ENCODE data around the gene XBP1. TPM values are rescaled to one million over a fixed set of nuclear protein-coding genes. Genes with fewer than 3 reads are reported as not detected.

The XBP1 gene
- total and polyA plus RNA-seq, 10 of the 15 experiments (the other 5 are each of a cell fraction or from before 2014, with no cell fraction given), result 44.5 to 313 (median 149) TPM

DNA sequence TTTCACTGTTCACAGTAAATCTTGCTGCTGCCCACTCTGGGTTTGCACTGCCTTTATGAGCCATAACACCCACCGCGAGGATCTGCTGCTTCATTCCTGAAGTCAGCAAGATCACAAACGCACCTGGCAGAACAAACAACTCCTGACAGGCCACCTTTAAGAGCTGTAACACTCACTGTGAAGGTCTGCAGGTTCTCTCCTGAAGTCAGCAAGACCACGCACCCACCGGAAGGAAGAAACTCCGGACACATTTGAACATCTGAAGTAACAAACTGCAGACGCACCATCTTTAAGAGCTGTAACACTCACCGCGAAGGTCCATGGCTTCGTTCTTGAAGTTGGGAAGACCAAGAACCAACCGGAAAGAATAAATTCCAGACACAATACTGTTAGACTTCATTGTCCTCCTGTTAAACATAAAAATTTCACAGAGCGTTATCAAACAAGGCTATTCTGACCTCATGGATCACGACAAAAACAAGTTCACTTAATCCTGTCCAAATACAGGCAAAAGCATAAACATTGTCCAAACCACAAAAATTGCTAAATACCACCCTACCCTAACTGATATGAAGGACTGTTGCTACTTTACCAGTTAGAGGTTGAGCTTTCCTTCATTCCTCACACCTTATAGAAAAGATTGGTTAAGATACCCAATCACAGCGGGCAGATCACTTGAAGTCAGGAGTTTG lies 30.8 kb downstream of the XBP1 start:
- DNase-seq (ENCODE audit: low read depth, low spot score) (no peak), FAIRE-seq (no peak), ATAC-seq (no peak)
- H3K9ac ChIP-seq (ENCODE audit: control insufficient read depth, insufficient read depth, low read length), result no peak overlapping the region
- ChIA-PET POLR2A (no interaction called here), SMC1A (ENCODE audit: uncharacterized antibody, unreplicated experiment) (no interaction called here), CTCF (interaction anchor here (1.1 to 1.4 kb wide), 2 partner anchors 9 to 267 kb away, joined by 3 read pairs; no protein-coding TSS in a partner anchor), RAD21 (ENCODE audit: unreplicated experiment) (no interaction called here)
- no peak overlapping the region for H3K27ac ChIP-seq (ENCODE audit: control insufficient read depth, insufficient read depth)
- no peaks in the 10 kb centered on the region for H3K4me1 ChIP-seq (ENCODE audit: control insufficient read depth, insufficient read depth, low read length)
- no peak for TF ChIP-seq RAD21 (IDR thresholded peaks at IDR 0.05; ENCODE audit: insufficient read depth, low read depth, low read length)
- TF ChIP-seq HDAC6 (IDR thresholded peaks at IDR 0.05; ENCODE audit: unreplicated experiment), result no peak
- no peak for TF ChIP-seq ETV6 (conservative IDR thresholded peaks at IDR 0.05 in 1 of 2, IDR thresholded peaks at IDR 0.05 in 1 of 2; ENCODE audit: borderline replicate concordance in 1 of 2, low read depth in 1 of 2)
- no peak for TF ChIP-seq TARDBP (IDR thresholded peaks at IDR 0.05; ENCODE audit: borderline replicate concordance)
- TF ChIP-seq FOS (IDR thresholded peaks at IDR 0.05; ENCODE audit: borderline replicate concordance, extremely low read depth, insufficient read length), result no peak
- TF ChIP-seq NR2C2 (IDR thresholded peaks at IDR 0.05; ENCODE audit: borderline replicate concordance, control insufficient read depth, insufficient read length, low read depth), result no peak
- TF ChIP-seq, protein P1, sequence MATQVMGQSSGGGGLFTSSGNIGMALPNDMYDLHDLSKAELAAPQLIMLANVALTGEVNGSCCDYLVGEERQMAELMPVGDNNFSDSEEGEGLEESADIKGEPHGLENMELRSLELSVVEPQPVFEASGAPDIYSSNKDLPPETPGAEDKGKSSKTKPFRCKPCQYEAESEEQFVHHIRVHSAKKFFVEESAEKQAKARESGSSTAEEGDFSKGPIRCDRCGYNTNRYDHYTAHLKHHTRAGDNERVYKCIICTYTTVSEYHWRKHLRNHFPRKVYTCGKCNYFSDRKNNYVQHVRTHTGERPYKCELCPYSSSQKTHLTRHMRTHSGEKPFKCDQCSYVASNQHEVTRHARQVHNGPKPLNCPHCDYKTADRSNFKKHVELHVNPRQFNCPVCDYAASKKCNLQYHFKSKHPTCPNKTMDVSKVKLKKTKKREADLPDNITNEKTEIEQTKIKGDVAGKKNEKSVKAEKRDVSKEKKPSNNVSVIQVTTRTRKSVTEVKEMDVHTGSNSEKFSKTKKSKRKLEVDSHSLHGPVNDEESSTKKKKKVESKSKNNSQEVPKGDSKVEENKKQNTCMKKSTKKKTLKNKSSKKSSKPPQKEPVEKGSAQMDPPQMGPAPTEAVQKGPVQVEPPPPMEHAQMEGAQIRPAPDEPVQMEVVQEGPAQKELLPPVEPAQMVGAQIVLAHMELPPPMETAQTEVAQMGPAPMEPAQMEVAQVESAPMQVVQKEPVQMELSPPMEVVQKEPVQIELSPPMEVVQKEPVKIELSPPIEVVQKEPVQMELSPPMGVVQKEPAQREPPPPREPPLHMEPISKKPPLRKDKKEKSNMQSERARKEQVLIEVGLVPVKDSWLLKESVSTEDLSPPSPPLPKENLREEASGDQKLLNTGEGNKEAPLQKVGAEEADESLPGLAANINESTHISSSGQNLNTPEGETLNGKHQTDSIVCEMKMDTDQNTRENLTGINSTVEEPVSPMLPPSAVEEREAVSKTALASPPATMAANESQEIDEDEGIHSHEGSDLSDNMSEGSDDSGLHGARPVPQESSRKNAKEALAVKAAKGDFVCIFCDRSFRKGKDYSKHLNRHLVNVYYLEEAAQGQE (IDR thresholded peaks at IDR 0.05; ENCODE audit: low read depth, low read length), result no peak
- no peak for TF ChIP-seq JUND (IDR thresholded peaks at IDR 0.05; ENCODE audit: low read depth, low read length)
- TF ChIP-seq ZNF592 (IDR thresholded peaks at IDR 0.05), result no peak
- H3K36me3 ChIP-seq (ENCODE audit: control insufficient read depth in 2 of 2, insufficient read depth in 2 of 2, low read length in 1 of 2), result no peaks in the 10 kb centered on the region
- BruUV-seq (replicated peaks), result no TSS peak
- 88% methylated on average over 14 of the region's 14 CpGs for WGBS (ENCODE audit: insufficient coverage, insufficient replicate concordance, low lambda C conversion rate, missing lambda C conversion rate)
- H2AFZ ChIP-seq (ENCODE audit: control insufficient read depth, low read depth, low read length), result no peak overlapping the region
- no peaks in the 10 kb centered on the region; the same call in 2 of the 3 replicates for H3K9me3 ChIP-seq (replicated peaks; ENCODE audit: control insufficient read depth, insufficient read depth, low read length)
- peaks cover 16% of the 10 kb centered on the region for H3K79me2 ChIP-seq (ENCODE audit: control insufficient read depth, insufficient read depth, low read length)
- H3K4me3 ChIP-seq, result no peak overlapping the region
- in situ Hi-C loops (cut with MboI), result no loop called here
- intact Hi-C loops (cut with micrococcal nuclease; ENCODE audit: unreplicated experiment), result loop anchor here (10.0 kb wide), 1 partner anchor 55 kb away; no protein-coding TSS in a partner anchor
- no peaks in the 10 kb centered on the region for H3K27me3 ChIP-seq (replicated peaks in 1 of 2; ENCODE audit: control insufficient read depth in 2 of 2, insufficient read depth in 2 of 2, low read length in 1 of 2)
- H4K20me1 ChIP-seq (ENCODE audit: control insufficient read depth, insufficient read depth), result no peaks in the 10 kb centered on the region
- H3K4me2 ChIP-seq (ENCODE audit: control insufficient read depth, insufficient read depth), result no peak overlapping the region

Data from GM12878 (cell line).